H9 (cell line): ENCODE measurements around the gene SV2C. TPM values are rescaled to one million over a fixed set of nuclear protein-coding genes. Genes with fewer than 3 reads are reported as not detected.

Source experiments
- DNase-seq: peaks from one replicate; pipeline ENCODE4 v3.0.0-alpha.2; 2017
- H2AFZ ChIP-seq: one replicate; pipeline ENCODE4 v1.6.1; 2013; ENCODE audit warnings: mild to moderate bottlenecking, low read length, control low read depth, moderate library complexity
- H2AK5ac ChIP-seq: 2 replicates; pipeline ENCODE4 v1.6.1; 2013; ENCODE audit warnings: low read length, control low read depth, mixed read lengths; ENCODE audit not compliant: insufficient read length
- H2BK120ac ChIP-seq: one replicate; pipeline ENCODE4 v1.6.1; 2013; ENCODE audit warnings: low read depth, mild to moderate bottlenecking, low read length, control low read depth, inconsistent platforms; ENCODE audit not compliant: poor library complexity, severe bottlenecking
- H2BK12ac ChIP-seq: 2 replicates; pipeline ENCODE4 v1.6.1; 2013; ENCODE audit warnings: low read length, control low read depth, mixed read lengths, low read depth; ENCODE audit not compliant: insufficient read length
- H2BK15ac ChIP-seq: 2 replicates; pipeline ENCODE4 v1.6.1; 2013; ENCODE audit warnings: low read depth, low read length, control low read depth
- H2BK20ac ChIP-seq: one replicate; pipeline ENCODE4 v1.6.1; 2013; ENCODE audit warnings: low read depth, mild to moderate bottlenecking, low read length, control low read depth, inconsistent platforms; ENCODE audit not compliant: poor library complexity, severe bottlenecking
- H2BK5ac ChIP-seq: 2 replicates; pipeline ENCODE4 v1.6.1; 2013; ENCODE audit warnings: low read length, control low read depth, mixed read lengths; ENCODE audit not compliant: insufficient read length
- H3K14ac ChIP-seq: 2 replicates; pipeline ENCODE4 v1.6.1; 2013; ENCODE audit warnings: low read length, control low read depth; ENCODE audit not compliant: insufficient read depth
- H3K18ac ChIP-seq: 2 replicates; pipeline ENCODE4 v1.6.1; 2013; ENCODE audit warnings: low read depth, mild to moderate bottlenecking, mixed read lengths, low read length, control low read depth; ENCODE audit not compliant: insufficient read length
- H3K23ac ChIP-seq: 2 replicates; pipeline ENCODE4 v1.6.1; 2013; ENCODE audit warnings: low read length, control low read depth, mixed read lengths, low read depth; ENCODE audit not compliant: insufficient read length
- H3K23me2 ChIP-seq: 2 replicates; pipeline ENCODE4 v1.6.1; 2013; ENCODE audit warnings: low read depth, mild to moderate bottlenecking, mixed read lengths, low read length, control low read depth; ENCODE audit not compliant: insufficient read length, poor library complexity, severe bottlenecking
- H3K27ac ChIP-seq: 2 replicates; pipeline ENCODE4 v1.5.1; 2013; ENCODE audit warnings: low read length, control low read depth, mixed read lengths, low read depth; ENCODE audit not compliant: insufficient read length
- H3K27me3 ChIP-seq: 2 replicates; pipeline ENCODE4 v1.6.1; 2013; ENCODE audit warnings: low read length, control low read depth, inconsistent platforms; ENCODE audit not compliant: insufficient read depth
- H3K4ac ChIP-seq: 2 replicates; pipeline ENCODE4 v1.6.1; 2013; ENCODE audit warnings: low read depth, mild to moderate bottlenecking, control low read depth, inconsistent platforms, low read length, moderate library complexity
- H3K4me1 ChIP-seq: 2 replicates; pipeline ENCODE4 v1.6.1; 2013; ENCODE audit warnings: low read length, control low read depth, inconsistent platforms; ENCODE audit not compliant: insufficient read depth
- H3K4me2 ChIP-seq: 2 replicates; pipeline ENCODE4 v1.6.1; 2013; ENCODE audit warnings: low read length, control low read depth, mixed read lengths; ENCODE audit not compliant: insufficient read length, insufficient read depth
- H3K56ac ChIP-seq: 2 replicates; pipeline ENCODE4 v1.6.1; 2013; ENCODE audit warnings: low read depth, mild to moderate bottlenecking, mixed read lengths, low read length, control low read depth; ENCODE audit not compliant: insufficient read length
- H3K79me1 ChIP-seq: 2 replicates; pipeline ENCODE4 v1.6.1; 2013; ENCODE audit warnings: low read depth, mild to moderate bottlenecking, moderate library complexity, low read length, control low read depth, inconsistent platforms; ENCODE audit not compliant: insufficient read depth, poor library complexity, severe bottlenecking
- H3K79me2 ChIP-seq: 2 replicates; pipeline ENCODE4 v1.6.1; 2013; ENCODE audit warnings: low read length, control low read depth, inconsistent platforms; ENCODE audit not compliant: insufficient read depth
- H3K9ac ChIP-seq: 2 replicates; pipeline ENCODE4 v1.6.1; 2013; ENCODE audit warnings: low read length, control low read depth, mixed read lengths; ENCODE audit not compliant: insufficient read length; ENCODE audit errors: extremely low read depth
- H3K9me3 ChIP-seq: one replicate; pipeline ENCODE4 v1.6.1; 2013; ENCODE audit warnings: low read depth, low read length, inconsistent platforms; ENCODE audit not compliant: control insufficient read depth
- H3T11ph ChIP-seq: one replicate; pipeline ENCODE4 v1.6.1; 2013; ENCODE audit warnings: mild to moderate bottlenecking, low read length, control low read depth, inconsistent platforms
- H4K20me1 ChIP-seq: one replicate; pipeline ENCODE4 v1.6.1; 2013; ENCODE audit not compliant: control insufficient read depth, insufficient read length, insufficient read depth
- H4K5ac ChIP-seq: 2 replicates; pipeline ENCODE4 v1.6.1; 2013; ENCODE audit warnings: low read depth, mild to moderate bottlenecking, mixed read lengths, low read length, control low read depth; ENCODE audit not compliant: insufficient read length
- H4K8ac ChIP-seq: replicated peaks from 2 replicates; pipeline ENCODE4 v1.6.1; 2013; ENCODE audit warnings: low read length, control low read depth, mixed read lengths, low read depth; ENCODE audit not compliant: insufficient read length
- H4K91ac ChIP-seq: 2 replicates; pipeline ENCODE4 v1.6.1; 2013; ENCODE audit warnings: low read depth, mild to moderate bottlenecking, moderate library complexity, mixed read lengths, low read length, control low read depth; ENCODE audit not compliant: insufficient read length
- H3K27ac Mint-ChIP-seq, 3 experiments: 2 replicates in 2 of 3; 3 replicates in 1 of 3; pipeline ENCODE4 v1.8.0; 2020 to 2021; ENCODE audit warnings: mixed read lengths in 3 of 3, mild to moderate bottlenecking in 1 of 3, moderate library complexity in 1 of 3
- H3K27me3 Mint-ChIP-seq: 2 replicates; pipeline ENCODE4 v1.8.0; 2021; ENCODE audit warnings: low read depth, mild to moderate bottlenecking, moderate library complexity, mixed read lengths
- H3K36me3 Mint-ChIP-seq, 3 experiments: 2 replicates in 2 of 3; 3 replicates in 1 of 3; pipeline ENCODE4 v1.8.0; 2020 to 2021; ENCODE audit warnings: low read depth in 3 of 3, mixed read lengths in 3 of 3; ENCODE audit not compliant: insufficient read depth in 1 of 3
- H3K4me1 Mint-ChIP-seq, 2 experiments: 2 replicates each; pipeline ENCODE4 v1.8.0; 2020; ENCODE audit warnings: mixed read lengths in 2 of 2
- H3K4me3 Mint-ChIP-seq, 2 experiments: 2 replicates in 1 of 2; 3 replicates in 1 of 2; pipeline ENCODE4 v1.8.0; 2020 to 2021; ENCODE audit warnings: mild to moderate bottlenecking in 2 of 2, mixed read lengths in 2 of 2, moderate library complexity in 1 of 2
- H3K9me3 Mint-ChIP-seq, 2 experiments: 2 replicates in 1 of 2; 3 replicates in 1 of 2; pipeline ENCODE4 v1.8.0; 2020; ENCODE audit warnings: mild to moderate bottlenecking in 2 of 2, mixed read lengths in 2 of 2, moderate library complexity in 1 of 2
- CTCF ChIP-seq: fragments of 200-600 bp; sonication (generic); conservative IDR thresholded peaks from 3 replicates; pipeline ENCODE4 v1.8.0; 2021; ENCODE audit warnings: antibody characterized with exemption, mild to moderate bottlenecking
- WGBS: extraction: QIAGEN DNeasy Blood & Tissue Kit; methylation state at CpG from one replicate; pipeline ENCODE4 v1.1.7; 2013; ENCODE audit warnings: missing lambda C conversion rate, low lambda C conversion rate, mixed read lengths; ENCODE audit not compliant: insufficient read length; ENCODE audit errors: extremely low coverage; 5-methylcytosine and 5-hydroxymethylcytosine counted together
- total RNA-seq: library from RNA; stranded (reverse); gene quantifications from 2 replicates; pipeline ENCODE4 v1.2.1, GENCODE V29; 2021

SV2C gene
- total RNA-seq, 1 experiment from 2014 or later = 0.09 TPM

- Histone ChIP-seq H2BK20ac (no peak overlapping the region), H3K4me2 (no peak overlapping the region), H4K91ac (no peak overlapping the region), H3K14ac (no peak overlapping the region), H4K5ac (no peak overlapping the region), H4K8ac (no peak overlapping the region), H4K20me1 (no peaks in the 10 kb centered on the region), H2BK5ac (no peak overlapping the region), H3K18ac (no peak overlapping the region), H3K4me1 (no peaks in the 10 kb centered on the region), H3K27ac (no peak overlapping the region), H2AK5ac (no peak overlapping the region), H3K4ac (no peak overlapping the region), H2AFZ (no peak overlapping the region), H3K9me3 (no peaks in the 10 kb centered on the region), H3K23ac (no peak overlapping the region), H3T11ph (no peak overlapping the region), H2BK12ac (no peak overlapping the region), H3K56ac (no peak overlapping the region), H3K79me1 (no peaks in the 10 kb centered on the region), H3K79me2 (no peaks in the 10 kb centered on the region), H3K23me2 (no peaks in the 10 kb centered on the region), H2BK120ac (no peak overlapping the region), H3K27me3 (no peaks in the 10 kb centered on the region), H2BK15ac (no peak overlapping the region), H3K9ac (no peak overlapping the region)
- H3K27ac Mint-ChIP-seq = no peak overlapping the region
- H3K4me1 Mint-ChIP-seq = peaks cover 0 to 7% of the 10 kb centered on the region in 2 experiments; a peak in 2 of 4 replicates
- no peak overlapping the region for H3K4me3 Mint-ChIP-seq
- DNase-seq = no peak
- no CpG with 5 or more reads among the region's 2 CpGs for WGBS
- peaks cover 6 to 8% of the 10 kb centered on the region in 2 experiments; a peak in 3 of 5 replicates for H3K9me3 Mint-ChIP-seq
- H3K36me3 Mint-ChIP-seq = peaks cover 4 to 8% (median 5%) of the 10 kb centered on the region in 3 experiments; a peak in 4 of 7 replicates
- H3K27me3 Mint-ChIP-seq = no peaks in the 10 kb centered on the region
- TF ChIP-seq CTCF = no peak
Measured at GRCh38 chr5:76207120-76207519, 123.9 kb downstream of the SV2C start.
